ENCODE results near the gene CLDN6. TPM values are rescaled to one million over a fixed set of nuclear protein-coding genes. Genes with fewer than 3 reads are reported as not detected.

CLDN6 gene
- total and polyA plus RNA-seq, 2 of the 13 experiments (the other 11 are each of a cell fraction or from before 2014, with no cell fraction given) = 5.9 to 7.6 TPM

DNA sequence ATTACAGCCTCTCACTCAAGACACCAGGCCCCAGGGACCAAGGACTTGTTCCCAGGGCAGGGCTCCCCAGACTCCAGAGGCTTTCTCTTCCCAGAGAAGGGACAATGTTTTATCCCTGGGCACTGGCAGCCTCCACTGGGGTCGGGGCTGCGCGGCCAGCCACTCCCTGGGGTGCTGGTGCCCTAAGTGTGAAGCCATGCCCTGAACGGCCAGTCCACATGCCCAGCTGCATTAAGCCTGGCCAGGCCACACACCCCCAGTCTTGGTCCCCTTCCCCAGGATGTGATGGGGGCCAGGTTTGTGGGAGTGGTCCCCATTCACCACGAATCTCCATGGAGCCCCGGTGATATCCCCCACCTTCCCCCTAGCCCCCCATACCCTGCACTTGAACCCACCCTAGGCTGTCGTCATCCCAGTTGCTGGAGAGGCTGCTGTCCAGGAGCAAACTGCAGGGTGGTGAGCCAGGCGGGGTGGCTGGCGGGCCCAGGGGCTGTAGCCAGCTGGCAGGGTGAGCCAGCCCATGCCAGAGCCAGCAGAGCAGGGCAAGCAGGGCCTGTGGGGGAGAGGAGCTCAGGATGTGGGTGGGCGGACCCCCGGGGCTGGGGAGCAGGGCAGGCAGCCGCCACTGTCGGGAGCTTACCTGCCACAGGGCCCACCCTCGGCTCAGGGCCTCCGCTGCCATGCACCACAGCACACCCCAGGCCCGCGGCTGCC is 44.2 kb downstream of the CLDN6 start:
- H3K27me3 ChIP-seq (ENCODE audit: control insufficient read depth in 1 of 2, insufficient read depth in 2 of 2, low read length in 2 of 2) = no peaks in the 10 kb centered on the region; a peak in 1 of 5 replicates
- ATAC-seq (no peak), DNase-seq (ENCODE audit: low spot score) (no peak), FAIRE-seq (no peak)
- intact Hi-C loops (cut with micrococcal nuclease; ENCODE audit: unreplicated experiment) (no loop called here), in situ Hi-C loops (cut with HindIII; ENCODE audit: extremely low pct_ligation_motif_present, low pct_unique_long_range_greater_than_20kb) (no loop called here)
- H3K9me3 ChIP-seq (ENCODE audit: low read length) = no peaks in the 10 kb centered on the region
- CTCF ChIA-PET (ENCODE audit: low intra/inter-chr PET ratio, low total read pairs) = no interaction called here
- 98% methylated on average over 7 of the region's 17 CpGs for WGBS (ENCODE audit: low lambda C conversion rate)
- no TSS peak for BruUV-seq (replicated peaks)
- H3K79me2 ChIP-seq (ENCODE audit: insufficient read depth, low read length) = peaks cover 8% of the 10 kb centered on the region
- H3K9ac ChIP-seq (ENCODE audit: insufficient read depth, low read depth, low read length) = no peak overlapping the region
- peaks cover 2 to 18% of the 10 kb centered on the region in 2 experiments; a peak in 3 of 5 replicates for H3K36me3 ChIP-seq (replicated peaks in 1 of 2; ENCODE audit: control insufficient read depth in 1 of 2, insufficient read depth in 2 of 2, low read length in 2 of 2)
- no peaks in the 10 kb centered on the region for H4K20me1 ChIP-seq (ENCODE audit: insufficient read depth, low read length)
- POLR2A ChIA-PET = interaction anchor here (0.8 to 1.2 kb wide), 2 partner anchors 47 to 49 kb away, joined by 3 to 4 read pairs; no protein-coding TSS in a partner anchor
- no peak overlapping the region for H3K27ac ChIP-seq (ENCODE audit: extremely low read length, insufficient read depth, low read length)
- no peak overlapping the region for H3K4me3 ChIP-seq (replicated peaks in 1 of 3; ENCODE audit: insufficient read depth in 1 of 3, low read depth in 2 of 3, low read length in 3 of 3)
- H3K4me2 ChIP-seq (ENCODE audit: low read depth, low read length) = no peak overlapping the region
- peaks cover 10% of the 10 kb centered on the region for H3K4me1 ChIP-seq (ENCODE audit: insufficient read depth, low read length)
- H2AFZ ChIP-seq (ENCODE audit: low read length) = no peak overlapping the region
- TF ChIP-seq ZNF557 (CRISPR knock-in tag; IDR thresholded peaks at IDR 0.05) (no peak), CHD4 (IDR thresholded peaks at IDR 0.05; ENCODE audit: borderline replicate concordance, low read length) (no peak), AGO2 (optimal IDR thresholded peaks at IDR 0.05; ENCODE audit: low read depth, low read length) (peak; percentile 96), NR2F1 (CRISPR knock-in tag; IDR thresholded peaks at IDR 0.05) (no peak), POLR2A (IDR thresholded peaks at IDR 0.05; ENCODE audit: insufficient read depth in 1 of 2, low read depth in 2 of 2, low read length in 2 of 2) (peak in 1 of 2 experiments; percentile 42; a peak in 2 of 4 replicates), KDM6A (CRISPR knock-in tag; IDR thresholded peaks at IDR 0.05; ENCODE audit: low read depth) (no peak), POGZ (CRISPR knock-in tag; IDR thresholded peaks at IDR 0.05) (no peak), NR1H2 (CRISPR knock-in tag; IDR thresholded peaks at IDR 0.05; ENCODE audit: borderline replicate concordance, low read depth) (no peak), CBX1 (IDR thresholded peaks at IDR 0.05; ENCODE audit: low read depth) (no peak)
- TF ChIP-seq, protein P1, sequence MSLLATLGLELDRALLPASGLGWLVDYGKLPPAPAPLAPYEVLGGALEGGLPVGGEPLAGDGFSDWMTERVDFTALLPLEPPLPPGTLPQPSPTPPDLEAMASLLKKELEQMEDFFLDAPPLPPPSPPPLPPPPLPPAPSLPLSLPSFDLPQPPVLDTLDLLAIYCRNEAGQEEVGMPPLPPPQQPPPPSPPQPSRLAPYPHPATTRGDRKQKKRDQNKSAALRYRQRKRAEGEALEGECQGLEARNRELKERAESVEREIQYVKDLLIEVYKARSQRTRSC (CRISPR knock-in tag; IDR thresholded peaks at IDR 0.05; ENCODE audit: low read depth) = no peak
- TF ChIP-seq, protein P2, sequence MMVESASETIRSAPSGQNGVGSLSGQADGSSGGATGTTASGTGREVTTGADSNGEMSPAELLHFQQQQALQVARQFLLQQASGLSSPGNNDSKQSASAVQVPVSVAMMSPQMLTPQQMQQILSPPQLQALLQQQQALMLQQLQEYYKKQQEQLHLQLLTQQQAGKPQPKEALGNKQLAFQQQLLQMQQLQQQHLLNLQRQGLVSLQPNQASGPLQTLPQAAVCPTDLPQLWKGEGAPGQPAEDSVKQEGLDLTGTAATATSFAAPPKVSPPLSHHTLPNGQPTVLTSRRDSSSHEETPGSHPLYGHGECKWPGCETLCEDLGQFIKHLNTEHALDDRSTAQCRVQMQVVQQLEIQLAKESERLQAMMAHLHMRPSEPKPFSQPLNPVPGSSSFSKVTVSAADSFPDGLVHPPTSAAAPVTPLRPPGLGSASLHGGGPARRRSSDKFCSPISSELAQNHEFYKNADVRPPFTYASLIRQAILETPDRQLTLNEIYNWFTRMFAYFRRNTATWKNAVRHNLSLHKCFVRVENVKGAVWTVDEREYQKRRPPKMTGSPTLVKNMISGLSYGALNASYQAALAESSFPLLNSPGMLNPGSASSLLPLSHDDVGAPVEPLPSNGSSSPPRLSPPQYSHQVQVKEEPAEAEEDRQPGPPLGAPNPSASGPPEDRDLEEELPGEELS (CRISPR knock-in tag; IDR thresholded peaks at IDR 0.05) = no peak
- TF ChIP-seq, protein P3, sequence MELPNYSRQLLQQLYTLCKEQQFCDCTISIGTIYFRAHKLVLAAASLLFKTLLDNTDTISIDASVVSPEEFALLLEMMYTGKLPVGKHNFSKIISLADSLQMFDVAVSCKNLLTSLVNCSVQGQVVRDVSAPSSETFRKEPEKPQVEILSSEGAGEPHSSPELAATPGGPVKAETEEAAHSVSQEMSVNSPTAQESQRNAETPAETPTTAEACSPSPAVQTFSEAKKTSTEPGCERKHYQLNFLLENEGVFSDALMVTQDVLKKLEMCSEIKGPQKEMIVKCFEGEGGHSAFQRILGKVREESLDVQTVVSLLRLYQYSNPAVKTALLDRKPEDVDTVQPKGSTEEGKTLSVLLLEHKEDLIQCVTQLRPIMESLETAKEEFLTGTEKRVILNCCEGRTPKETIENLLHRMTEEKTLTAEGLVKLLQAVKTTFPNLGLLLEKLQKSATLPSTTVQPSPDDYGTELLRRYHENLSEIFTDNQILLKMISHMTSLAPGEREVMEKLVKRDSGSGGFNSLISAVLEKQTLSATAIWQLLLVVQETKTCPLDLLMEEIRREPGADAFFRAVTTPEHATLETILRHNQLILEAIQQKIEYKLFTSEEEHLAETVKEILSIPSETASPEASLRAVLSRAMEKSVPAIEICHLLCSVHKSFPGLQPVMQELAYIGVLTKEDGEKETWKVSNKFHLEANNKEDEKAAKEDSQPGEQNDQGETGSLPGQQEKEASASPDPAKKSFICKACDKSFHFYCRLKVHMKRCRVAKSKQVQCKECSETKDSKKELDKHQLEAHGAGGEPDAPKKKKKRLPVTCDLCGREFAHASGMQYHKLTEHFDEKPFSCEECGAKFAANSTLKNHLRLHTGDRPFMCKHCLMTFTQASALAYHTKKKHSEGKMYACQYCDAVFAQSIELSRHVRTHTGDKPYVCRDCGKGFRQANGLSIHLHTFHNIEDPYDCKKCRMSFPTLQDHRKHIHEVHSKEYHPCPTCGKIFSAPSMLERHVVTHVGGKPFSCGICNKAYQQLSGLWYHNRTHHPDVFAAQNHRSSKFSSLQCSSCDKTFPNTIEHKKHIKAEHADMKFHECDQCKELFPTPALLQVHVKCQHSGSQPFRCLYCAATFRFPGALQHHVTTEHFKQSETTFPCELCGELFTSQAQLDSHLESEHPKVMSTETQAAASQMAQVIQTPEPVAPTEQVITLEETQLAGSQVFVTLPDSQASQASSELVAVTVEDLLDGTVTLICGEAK (IDR thresholded peaks at IDR 0.05) = no peak
- TF ChIP-seq, protein P3 (CRISPR knock-in tag; IDR thresholded peaks at IDR 0.05) = no peak
